ENCODE measurements around the gene BCL3. TPM values are rescaled to one million over a fixed set of nuclear protein-coding genes. Genes with fewer than 3 reads are reported as not detected.

Gene BCL3
- total RNA-seq, 1 experiment from 2014 or later, result 3.9 TPM

- Histone ChIP-seq H3K4me3 (peak within 1 kb of the TSS; percentile 76), H3K27ac (peak within 1 kb of the TSS; percentile 82), H3K27me3 (replicated peaks) (no peaks in the 10 kb centered on the region), H3K4me1 (replicated peaks) (peaks cover 34% of the 10 kb centered on the region), H3K9me3 (replicated peaks) (no peaks in the 10 kb centered on the region), H3K36me3 (peaks cover 32% of the 10 kb centered on the region)
- DNase-seq (ENCODE audit: low read depth in 1 of 2, low spot score in 2 of 2), result peak; percentile 80 to 89
These were observed 60.2 kb downstream of the BCL3 start, which contains the start of gene BCAM for GRCh38 chr19:44808463-44809371. BCAM (plus strand) TSS chr19:44809103; CDS start chr19:44809125, 22 bp downstream.

Other genes with a start within 250 kb of the BCL3 start
- 16.4 and 17.7 TPM in 2 replicates for gene ZNF180, start 248.2 kb upstream of the BCL3 start, total RNA-seq (2014; rRNA removed; shearing (Covaris generic))
- 0.08 TPM in 1 of 2 replicates, not detected in the other for gene CEACAM20, start 219.0 kb upstream of the BCL3 start, total RNA-seq (2014; rRNA removed; shearing (Covaris generic))
- gene IGSF23, start 135.1 kb upstream of the BCL3 start, total RNA-seq (2014; rRNA removed; shearing (Covaris generic)), result 0.37 TPM in 1 of 2 replicates, not detected in the other
- gene PVR, start 104.8 kb upstream of the BCL3 start, total RNA-seq (2014; rRNA removed; shearing (Covaris generic)), result 101 and 182 TPM in 2 replicates
- gene CEACAM19, start 77.2 kb upstream of the BCL3 start, total RNA-seq (2014; rRNA removed; shearing (Covaris generic)), result 0.06 and 1.6 TPM in 2 replicates
- not detected in 2 replicates for gene CEACAM16, start 49.6 kb upstream of the BCL3 start, total RNA-seq (2014; rRNA removed; shearing (Covaris generic))
- not detected in 2 replicates for gene CBLC, start 29.2 kb downstream of the BCL3 start, total RNA-seq (2014; rRNA removed; shearing (Covaris generic))
- gene BCAM, start 60.4 kb downstream of the BCL3 start, total RNA-seq (2014; rRNA removed; shearing (Covaris generic)), result 95.1 and 116 TPM in 2 replicates
- 246 and 273 TPM in 2 replicates for gene NECTIN2, start 97.6 kb downstream of the BCL3 start, total RNA-seq (2014; rRNA removed; shearing (Covaris generic))
- 193 and 222 TPM in 2 replicates for gene TOMM40, start 142.5 kb downstream of the BCL3 start, total RNA-seq (2014; rRNA removed; shearing (Covaris generic))
- 1.7 TPM in 2 replicates for gene APOE, start 157.1 kb downstream of the BCL3 start, total RNA-seq (2014; rRNA removed; shearing (Covaris generic))
- not detected in 2 replicates for gene APOC1, start 165.9 kb downstream of the BCL3 start, total RNA-seq (2014; rRNA removed; shearing (Covaris generic))
- gene APOC4, start 193.5 kb downstream of the BCL3 start, total RNA-seq (2014; rRNA removed; shearing (Covaris generic)), result not detected in 2 replicates
- not detected in 2 replicates for gene APOC2, start 197.3 kb downstream of the BCL3 start, total RNA-seq (2014; rRNA removed; shearing (Covaris generic))
- gene CLPTM1, start 206.7 kb downstream of the BCL3 start, total RNA-seq (2014; rRNA removed; shearing (Covaris generic)), result 29.1 and 44.9 TPM in 2 replicates

Measured in SJSA1 (cell line).